ENCODE measurements around the gene KRT8.

DNA sequence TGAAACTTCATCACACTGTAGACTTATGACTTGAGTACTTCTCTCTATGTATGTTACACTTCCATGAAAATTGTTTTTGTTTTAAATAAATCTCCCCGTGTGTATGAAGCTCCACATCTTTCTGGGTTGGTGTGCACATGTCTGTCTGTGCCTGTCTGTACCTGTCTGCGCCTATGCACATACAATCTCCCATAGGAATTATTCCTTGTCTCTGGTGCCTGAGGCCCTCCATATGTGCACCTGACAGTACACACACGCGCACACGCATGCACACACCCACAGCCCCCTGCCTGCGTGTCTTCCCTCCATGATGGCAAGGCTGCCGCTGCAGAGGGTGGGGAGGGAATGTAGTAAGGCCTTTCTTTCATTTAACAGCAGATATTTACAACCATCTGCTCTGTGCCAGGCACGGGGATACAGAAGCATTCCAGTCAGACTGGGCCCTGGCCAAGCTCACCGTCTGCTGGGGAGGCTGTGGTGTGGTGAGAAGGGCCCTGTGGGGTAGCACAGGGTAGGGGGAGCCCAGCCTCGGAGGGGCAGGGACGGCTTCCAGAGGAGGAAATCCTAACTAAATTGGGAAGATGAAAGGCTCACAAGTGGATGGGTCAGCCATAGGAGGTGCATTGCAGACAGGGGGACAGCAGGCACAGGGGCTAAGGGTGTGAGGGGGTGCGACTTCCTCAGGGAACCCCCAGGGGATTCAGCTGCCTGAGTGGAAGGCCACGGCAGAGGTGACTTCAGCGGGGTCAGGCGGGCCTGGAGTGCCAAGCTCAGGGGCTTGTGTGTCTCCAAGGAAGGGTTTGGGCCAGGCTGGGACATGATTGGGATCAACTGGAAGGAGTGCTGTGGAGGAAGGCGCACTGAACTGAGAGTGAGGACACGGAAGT is 26.1 kb downstream of the KRT8 start:
- TF ChIP-seq SUZ12 (IDR thresholded peaks at IDR 0.05; ENCODE audit: extremely low read depth, insufficient read depth, insufficient read length) (no peak), YY1 (IDR thresholded peaks at IDR 0.05; ENCODE audit: insufficient read depth, insufficient read length) (no peak)
